ENCODE measurements around the gene TMEM92. TPM values are rescaled to one million over a fixed set of nuclear protein-coding genes. Genes with fewer than 3 reads are reported as not detected.
A peak's percentile ranks its signal among the peaks of the same experiment; 100 is the strongest.
"Not testable (repeated sequence)": the region's sequence is repeated elsewhere in the genome, so short reads cannot be mapped to it uniquely, and the experiment has no call there.

TMEM92 gene
- total RNA-seq, 8 experiments from 2014 or later: 0.18 to 0.64 (median 0.38) TPM; not detected in 3

DNA sequence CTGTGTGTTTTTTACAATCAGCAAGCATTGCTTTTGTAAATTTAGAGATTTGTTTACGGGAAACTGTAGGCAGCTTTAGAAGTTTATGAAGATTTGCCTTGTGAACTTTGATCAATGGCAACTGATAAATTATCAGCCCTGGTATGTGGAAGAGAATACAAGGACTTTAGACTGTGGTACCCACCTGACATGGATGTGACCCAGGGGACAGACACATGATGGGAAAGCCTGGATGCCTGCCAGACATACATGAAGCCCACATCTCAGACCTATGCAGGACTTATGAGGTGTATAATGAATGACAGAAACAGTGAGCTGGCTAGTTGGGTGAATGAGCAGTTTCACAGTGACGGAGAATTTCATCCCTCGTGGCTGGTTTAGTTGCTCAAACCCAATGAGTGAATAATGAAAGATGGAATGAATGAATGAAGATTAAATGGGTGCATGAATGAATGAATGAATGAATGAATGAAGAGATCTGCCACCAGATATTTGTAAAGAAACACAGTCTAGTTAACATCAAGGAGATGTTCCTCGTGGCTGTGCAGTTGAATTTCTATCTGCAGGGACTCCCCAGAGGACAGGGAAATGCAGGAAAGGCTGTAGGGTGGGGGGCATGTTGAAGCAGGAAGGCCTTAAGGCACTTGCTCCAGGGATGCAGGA lies 7.6 kb downstream of the TMEM92 start:
- Histone ChIP-seq H3K4me3 (no peak overlapping the region), H3K4me1 (replicated peaks in 1 of 2) (no peaks in the 10 kb centered on the region), H3K27ac (no peak overlapping the region)
- no peak for ATAC-seq (replicated peaks in 6 of 8)
- 56 to 100% (median 80%) methylated on average over 1 to 4 of the region's 4 CpGs for WGBS, 10 experiments
- in situ Hi-C loops (cut with MboI; ENCODE audit: low pct_unique_long_range_greater_than_20kb in 2 of 9, low sequenced_read_pairs in 9 of 9, unreplicated experiment in 9 of 9): loop anchor here in 4 of 9 experiments (25.0 kb wide), 1 partner anchor 95 kb away; no protein-coding TSS in a partner anchor

- H3K4me3 ChIP-seq: no peak overlapping the region
- in situ Hi-C loops (cut with MboI; ENCODE audit: low pct_unique_long_range_greater_than_20kb in 2 of 9, low sequenced_read_pairs in 9 of 9, unreplicated experiment in 9 of 9): loop anchor here in 4 of 9 experiments (25.0 kb wide), 1 partner anchor 96 kb away; no protein-coding TSS in a partner anchor
- H3K27ac ChIP-seq: no peak overlapping the region
- ATAC-seq (replicated peaks in 6 of 8): no peak
- WGBS, 10 experiments: 80 to 100% (median 89%) methylated on average over 1 to 5 of the region's 10 CpGs; no CpG with 5 or more reads in 5 of the 10 experiments
- H3K4me1 ChIP-seq (replicated peaks in 1 of 2): no peaks in the 10 kb centered on the region
Measured at GRCh38 chr17:50283246-50283645, 9.0 kb downstream of the TMEM92 start.

DNA sequence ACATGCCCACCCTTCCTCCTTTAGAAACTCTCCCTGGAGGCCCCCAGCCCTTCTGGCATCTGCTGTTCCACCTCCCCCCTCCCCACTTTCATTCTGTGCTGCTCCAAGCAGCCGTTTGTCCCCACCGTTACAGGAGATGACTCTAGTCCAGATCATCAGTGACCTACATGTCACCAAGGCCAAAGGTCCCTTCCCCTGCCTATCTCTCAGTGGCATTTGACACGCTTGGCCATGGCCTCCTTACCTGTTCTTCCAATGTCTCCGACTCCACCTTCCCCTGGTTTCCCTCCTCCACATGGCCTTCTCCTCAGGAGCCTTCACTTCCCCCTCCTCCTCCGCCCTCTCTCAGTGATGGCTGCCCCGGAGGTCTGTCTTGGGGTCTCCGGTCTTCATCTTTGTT lies 9.4 kb downstream of the TMEM92 start:
- no peak overlapping the region for H3K4me3 ChIP-seq
- in situ Hi-C loops (cut with MboI; ENCODE audit: low pct_unique_long_range_greater_than_20kb in 2 of 9, low sequenced_read_pairs in 9 of 9, unreplicated experiment in 9 of 9): loop anchor here in 4 of 9 experiments (25.0 kb wide), 1 partner anchor 96 kb away; no protein-coding TSS in a partner anchor
- H3K4me1 ChIP-seq (replicated peaks in 1 of 2): no peaks in the 10 kb centered on the region
- no peak for ATAC-seq (replicated peaks in 6 of 8)
- WGBS, 10 experiments: 67 to 100% (median 77%) methylated on average over 1 to 5 of the region's 7 CpGs; no CpG with 5 or more reads in 4 of the 10 experiments
- H3K27ac ChIP-seq: no peak overlapping the region

- Histone ChIP-seq H3K27ac (no peak overlapping the region), H3K4me3 (no peak overlapping the region), H3K4me1 (replicated peaks in 1 of 2) (peaks cover 0 to 2% of the 10 kb centered on the region in 2 donors)
- in situ Hi-C loops (cut with MboI; ENCODE audit: low pct_unique_long_range_greater_than_20kb in 2 of 9, low sequenced_read_pairs in 9 of 9, unreplicated experiment in 9 of 9): loop anchor here in 4 of 9 experiments (25.0 kb wide), 1 partner anchor 99 kb away; no protein-coding TSS in a partner anchor
- ATAC-seq (replicated peaks in 6 of 8): no peak
- WGBS, 10 experiments: 43 to 100% (median 81%) methylated on average over 1 to 2 of the region's 3 CpGs; no CpG with 5 or more reads in 1 of the 10 experiments
Measured at GRCh38 chr17:50285941-50286340, 11.7 kb downstream of the TMEM92 start.

- H3K4me3 ChIP-seq; ATAC-seq (replicated peaks in 6 of 8); H3K27ac ChIP-seq; H3K4me1 ChIP-seq (replicated peaks in 1 of 2): not testable (repeated sequence)
- in situ Hi-C loops (cut with MboI; ENCODE audit: low pct_unique_long_range_greater_than_20kb in 2 of 9, low sequenced_read_pairs in 9 of 9, unreplicated experiment in 9 of 9): loop anchor here in 4 of 9 experiments (25.0 kb wide), 1 partner anchor 100 kb away; no protein-coding TSS in a partner anchor
- WGBS, 10 experiments: 59 to 100% (median 89%) methylated on average over 1 to 5 of the region's 7 CpGs; no CpG with 5 or more reads in 3 of the 10 experiments
Measured at GRCh38 chr17:50287302-50287701, 13.0 kb downstream of the TMEM92 start.

- no peak overlapping the region for H3K27ac ChIP-seq
- in situ Hi-C loops (cut with MboI; ENCODE audit: low pct_unique_long_range_greater_than_20kb in 2 of 9, low sequenced_read_pairs in 9 of 9, unreplicated experiment in 9 of 9): loop anchor here in 4 of 9 experiments (25.0 kb wide), 1 partner anchor 101 kb away; no protein-coding TSS in a partner anchor
- H3K4me1 ChIP-seq (replicated peaks in 1 of 2): peaks cover 0 to 2% of the 10 kb centered on the region in 2 donors
- WGBS, 10 experiments: 60 to 100% (median 93%) methylated on average over 1 to 3 of the region's 4 CpGs; no CpG with 5 or more reads in 3 of the 10 experiments
- H3K4me3 ChIP-seq: no peak overlapping the region
- ATAC-seq (replicated peaks in 6 of 8): no peak
Measured at GRCh38 chr17:50288306-50288705, 14.0 kb downstream of the TMEM92 start.

- peak in 2 of 8 experiments; percentile 7 to 15 for ATAC-seq (replicated peaks in 6 of 8)
- H3K27ac ChIP-seq: no peak overlapping the region
- no peak overlapping the region for H3K4me3 ChIP-seq
- 0 to 100% (median 62%) methylated on average over 1 to 3 of the region's 3 CpGs; no CpG with 5 or more reads in 2 of the 10 experiments for WGBS, 10 experiments
- in situ Hi-C loops (cut with MboI; ENCODE audit: low pct_unique_long_range_greater_than_20kb in 2 of 9, low sequenced_read_pairs in 9 of 9, unreplicated experiment in 9 of 9): loop anchor here in 4 of 9 experiments (25.0 kb wide), 1 partner anchor 102 kb away; no protein-coding TSS in a partner anchor
- H3K4me1 ChIP-seq (replicated peaks in 1 of 2): peaks cover 0 to 2% of the 10 kb centered on the region in 2 donors
Measured at GRCh38 chr17:50289278-50289677, 15.0 kb downstream of the TMEM92 start.

DNA sequence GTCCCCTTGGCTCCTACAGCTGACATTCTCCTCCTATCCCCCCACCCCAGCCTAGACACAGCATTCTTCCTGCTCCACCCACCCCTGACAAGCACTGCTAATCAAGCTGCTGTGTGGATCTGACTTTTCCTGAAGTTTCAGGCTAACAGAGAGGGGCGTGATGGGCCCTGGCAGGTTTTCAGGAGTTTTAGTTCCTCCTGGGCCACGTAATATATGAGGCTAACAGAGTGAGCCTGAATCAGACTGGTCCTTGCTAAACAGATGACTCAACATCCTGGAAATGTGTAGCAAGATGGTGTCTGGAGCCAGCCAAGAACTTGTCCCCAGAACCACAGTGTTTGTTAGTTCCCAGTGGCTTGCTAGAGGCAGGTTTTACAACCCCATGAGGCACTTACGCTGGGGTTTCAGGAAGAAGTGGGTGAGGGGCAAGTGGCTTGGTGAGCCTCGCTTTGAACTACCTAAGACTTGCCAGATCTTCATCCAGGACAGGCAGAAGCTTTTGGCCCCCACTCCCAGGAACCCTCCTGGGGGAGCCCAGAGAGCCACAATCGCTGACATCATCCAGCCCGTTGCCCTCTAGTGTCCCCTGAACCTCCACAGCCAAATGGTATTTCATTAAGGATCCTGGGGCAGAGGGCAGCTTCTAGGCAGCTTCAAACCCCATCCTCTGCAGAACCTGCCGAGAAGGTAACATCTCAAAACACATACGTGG lies 15.9 kb downstream of the TMEM92 start:
- Histone ChIP-seq H3K27ac (no peak overlapping the region), H3K4me1 (replicated peaks in 1 of 2) (peaks cover 0 to 2% of the 10 kb centered on the region in 2 donors), H3K4me3 (no peak overlapping the region)
- peak; percentile 32 to 99 (median 62) for ATAC-seq (replicated peaks in 6 of 8)
- in situ Hi-C loops (cut with MboI; ENCODE audit: low pct_unique_long_range_greater_than_20kb in 2 of 9, low sequenced_read_pairs in 9 of 9, unreplicated experiment in 9 of 9): loop anchor here in 5 of 9 experiments (10.0 to 25.0 kb wide), 2 partner anchors 85 to 103 kb away; partner anchors contain the start of gene COL1A1 (in 1 of the 5)
- 0 to 77% (median 71%) methylated on average over 1 to 5 of the region's 8 CpGs; no CpG with 5 or more reads in 4 of the 10 experiments for WGBS, 10 experiments

- Histone ChIP-seq H3K4me1 (replicated peaks in 1 of 2) (peaks cover 0 to 2% of the 10 kb centered on the region in 2 donors), H3K27ac (no peak overlapping the region), H3K4me3 (no peak overlapping the region)
- 0 to 71% (median 11%) methylated on average over 1 of the region's 1 CpG for WGBS, 10 experiments
- in situ Hi-C loops (cut with MboI; ENCODE audit: low pct_unique_long_range_greater_than_20kb in 2 of 9, low sequenced_read_pairs in 9 of 9, unreplicated experiment in 9 of 9): loop anchor here in 5 of 9 experiments (10.0 to 25.0 kb wide), 2 partner anchors 86 to 104 kb away; partner anchors contain the start of gene COL1A1 (in 1 of the 5)
- no peak for ATAC-seq (replicated peaks in 6 of 8)
Measured at GRCh38 chr17:50290933-50291332, 16.7 kb downstream of the TMEM92 start.

DNA sequence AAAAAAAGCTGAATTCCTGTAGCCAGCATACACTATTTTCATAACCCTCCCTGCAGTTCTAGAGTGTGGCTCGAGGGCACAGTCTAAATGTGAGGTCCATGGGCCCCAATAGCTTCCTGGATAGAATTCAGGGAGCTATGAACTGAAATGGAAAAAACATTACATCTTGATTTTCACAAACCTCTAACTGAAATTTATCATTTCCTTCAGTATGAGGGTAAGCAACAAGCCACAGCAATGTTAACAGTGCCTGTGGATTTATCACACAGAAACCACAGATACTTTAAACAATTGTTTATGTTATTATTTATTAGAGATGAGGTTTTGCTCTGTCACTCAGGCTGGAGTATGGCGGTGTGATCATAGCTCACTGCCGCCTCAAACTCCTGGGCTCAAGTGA lies 18.2 kb downstream of the TMEM92 start:
- Histone ChIP-seq H3K4me1 (replicated peaks in 1 of 2) (peaks cover 0 to 2% of the 10 kb centered on the region in 2 donors), H3K4me3 (no peak overlapping the region), H3K27ac (no peak overlapping the region)
- 51 to 100% (median 79%) methylated on average over 1 to 3 of the region's 3 CpGs; no CpG with 5 or more reads in 2 of the 10 experiments for WGBS, 10 experiments
- in situ Hi-C loops (cut with MboI; ENCODE audit: low pct_unique_long_range_greater_than_20kb in 2 of 9, low sequenced_read_pairs in 9 of 9, unreplicated experiment in 9 of 9): loop anchor here in 5 of 9 experiments (10.0 to 25.0 kb wide), 2 partner anchors 88 to 105 kb away; partner anchors contain the start of gene COL1A1 (in 1 of the 5)
- no peak for ATAC-seq (replicated peaks in 6 of 8)

DNA sequence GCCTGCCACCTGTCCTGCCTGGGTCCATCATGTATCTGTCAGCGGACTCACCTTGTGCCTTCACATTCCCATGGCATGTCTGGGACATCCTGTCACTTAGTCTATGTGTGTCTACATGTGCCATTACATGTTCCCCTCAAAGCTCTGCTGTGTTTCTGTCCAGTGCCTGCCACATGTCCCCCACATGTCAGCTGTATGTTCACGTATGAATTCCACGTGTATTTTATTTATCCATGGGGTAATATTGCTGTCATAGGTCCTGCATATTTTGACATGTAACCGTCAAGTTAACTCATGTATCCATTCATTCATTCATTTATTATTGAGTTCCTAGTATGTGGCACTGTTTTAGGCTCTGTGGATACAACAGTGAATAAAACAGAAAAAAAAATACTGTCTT lies 20.8 kb downstream of the TMEM92 start:
- ATAC-seq (replicated peaks in 6 of 8): no peak
- WGBS, 10 experiments: 46 to 100% (median 64%) methylated on average over 1 to 4 of the region's 4 CpGs; no CpG with 5 or more reads in 1 of the 10 experiments
- H3K4me1 ChIP-seq (replicated peaks in 1 of 2): peaks cover 0 to under 1% of the 10 kb centered on the region in 2 donors
- no peak overlapping the region for H3K4me3 ChIP-seq
- H3K27ac ChIP-seq: no peak overlapping the region
- in situ Hi-C loops (cut with MboI; ENCODE audit: low pct_unique_long_range_greater_than_20kb in 2 of 9, low sequenced_read_pairs in 9 of 9, unreplicated experiment in 9 of 9): loop anchor here in 5 of 9 experiments (10.0 to 25.0 kb wide), 2 partner anchors 90 to 108 kb away; partner anchors contain the start of gene COL1A1 (in 1 of the 5)

DNA sequence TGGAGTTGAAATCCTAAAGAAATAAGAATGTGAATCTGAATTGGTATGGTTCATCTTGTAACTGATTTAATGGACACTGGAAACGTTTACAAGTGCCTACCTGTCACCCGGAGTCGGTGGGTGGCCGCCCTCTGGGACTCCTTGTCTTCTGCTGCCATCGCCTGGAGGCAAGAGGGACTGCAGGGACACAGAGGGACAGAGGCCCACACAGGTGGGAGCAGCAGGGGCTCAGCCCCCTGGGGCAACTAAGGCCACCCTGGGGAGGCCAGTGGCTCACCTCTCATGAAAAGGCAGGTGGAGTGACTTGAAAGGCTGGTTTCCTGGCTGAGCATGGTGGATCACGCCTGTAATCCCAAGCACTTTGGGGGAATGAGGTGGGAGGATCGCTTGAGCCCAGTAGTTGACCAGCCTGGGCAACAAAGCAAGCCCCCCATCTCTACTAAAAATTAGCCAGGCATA lies 23.2 kb downstream of the TMEM92 start:
- H3K4me1 ChIP-seq (replicated peaks in 1 of 2): peaks cover 0 to 3% of the 10 kb centered on the region in 2 donors
- peak; percentile 84 to 99 (median 94) for ATAC-seq (replicated peaks in 6 of 8)
- H3K4me3 ChIP-seq: no peak overlapping the region
- in situ Hi-C loops (cut with MboI; ENCODE audit: low pct_unique_long_range_greater_than_20kb in 2 of 9, low sequenced_read_pairs in 9 of 9, unreplicated experiment in 9 of 9): loop anchor here in 5 of 9 experiments (10.0 to 25.0 kb wide), 2 partner anchors 93 to 110 kb away; partner anchors contain the start of gene COL1A1 (in 1 of the 5)
- no peak overlapping the region for H3K27ac ChIP-seq
- WGBS, 10 experiments: 0 to 30% (median 10%) methylated on average over 1 to 6 of the region's 7 CpGs; no CpG with 5 or more reads in 6 of the 10 experiments
